HG02970 (cell line): ENCODE results near the gene RELL2.

ENCODE experiments used
- ATAC-seq: cut with Tn5 transposase; IDR thresholded peaks from one replicate; pipeline ENCODE4 v1.9.1; 2021; ENCODE audit warnings: mild to moderate bottlenecking, moderate library complexity, moderate number of reproducible peaks; ENCODE audit not compliant: unreplicated experiment, low FRiP score

RELL2 gene

GRCh38 chr5:141618030-141618803 is 18.6 kb upstream of the RELL2 start:
- peak; percentile 30 for ATAC-seq

GRCh38 chr5:141618804-141619554 is 17.8 kb upstream of the RELL2 start, which contains the start of gene DIAPH1:
Gene DIAPH1 (minus strand): TSS chr5:141619000. CDS start chr5:141618914, 86 bp downstream.
- ATAC-seq, result peak; percentile 89

GRCh38 chr5:141623186-141623585 is 13.6 kb upstream of the RELL2 start:
- ATAC-seq, result no peak

GRCh38 chr5:141623611-141624010 is 13.2 kb upstream of the RELL2 start:
- no peak for ATAC-seq

- no peak for ATAC-seq
These were observed 8.5 kb upstream of the RELL2 start for GRCh38 chr5:141628175-141628788.

GRCh38 chr5:141630570-141631140 is 6.1 kb upstream of the RELL2 start:
- no peak for ATAC-seq

GRCh38 chr5:141632650-141633049 is 4.1 kb upstream of the RELL2 start:
- no peak for ATAC-seq

GRCh38 chr5:141633871-141634561 is 2.8 kb upstream of the RELL2 start:
- peak; percentile 41 for ATAC-seq

GRCh38 chr5:141634720-141635119 is 2.1 kb upstream of the RELL2 start:
- no peak for ATAC-seq

GRCh38 chr5:141635646-141636045 is 1.2 kb upstream of the RELL2 start:
- no peak for ATAC-seq

- peak; percentile 1 for ATAC-seq
These were observed 738 bp upstream of the RELL2 start for GRCh38 chr5:141636106-141636412.

- peak; percentile 23 for ATAC-seq
These were observed 448 bp downstream of the RELL2 start for GRCh38 chr5:141637123-141637766.

GRCh38 chr5:141637767-141638419 is 1.1 kb downstream of the RELL2 start:
- ATAC-seq, result no peak

- no peak for ATAC-seq
These were observed 2.0 kb downstream of the RELL2 start for GRCh38 chr5:141638771-141639170.

GRCh38 chr5:141639357-141640050 is 2.7 kb downstream of the RELL2 start:
- no peak for ATAC-seq

- no peak for ATAC-seq
These were observed 3.2 kb downstream of the RELL2 start for GRCh38 chr5:141640051-141640415.

- ATAC-seq, result no peak
These were observed 3.9 kb downstream of the RELL2 start for GRCh38 chr5:141640698-141641097.

- ATAC-seq, result no peak
These were observed 5.0 kb downstream of the RELL2 start for GRCh38 chr5:141641634-141642267.

- ATAC-seq, result no peak
These were observed 9.2 kb downstream of the RELL2 start for GRCh38 chr5:141646026-141646425.
